Measurements from ENCODE around the gene TRH.
"Not testable (repeated sequence)": the region's sequence is repeated elsewhere in the genome, so short reads cannot be mapped to it uniquely, and the experiment has no call there.

The TRH gene

GRCh38 chr3:130013246-130013645 is 38.7 kb downstream of the TRH start:
- DNase-seq: not testable (repeated sequence)

- no peak for DNase-seq
Observed at GRCh38 chr3:130014526-130014925, 40.0 kb downstream of the TRH start.

DNA sequence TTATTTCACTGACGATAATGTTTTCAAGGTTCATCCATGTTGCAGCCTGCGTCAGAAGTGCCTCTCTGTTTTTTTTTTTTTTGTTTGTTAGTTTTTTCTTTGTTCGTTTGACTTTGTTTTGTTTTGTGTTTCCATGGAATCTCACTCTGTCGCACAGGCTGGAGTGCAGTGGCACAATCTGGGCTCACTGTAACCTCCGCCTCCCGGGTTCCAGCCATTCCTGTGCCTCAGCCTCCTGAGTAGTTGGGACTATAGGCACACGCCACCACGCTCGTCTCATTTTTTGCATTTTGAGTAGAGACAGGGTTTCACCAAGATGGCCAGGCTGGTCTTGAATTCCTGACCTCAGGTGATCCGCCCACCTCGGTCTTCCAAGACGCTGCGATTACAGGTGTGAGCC is 43.1 kb downstream of the TRH start:
- DNase-seq: not testable (repeated sequence)

GRCh38 chr3:130026146-130026829 is 51.8 kb downstream of the TRH start:
- not testable (repeated sequence) for DNase-seq

DNA sequence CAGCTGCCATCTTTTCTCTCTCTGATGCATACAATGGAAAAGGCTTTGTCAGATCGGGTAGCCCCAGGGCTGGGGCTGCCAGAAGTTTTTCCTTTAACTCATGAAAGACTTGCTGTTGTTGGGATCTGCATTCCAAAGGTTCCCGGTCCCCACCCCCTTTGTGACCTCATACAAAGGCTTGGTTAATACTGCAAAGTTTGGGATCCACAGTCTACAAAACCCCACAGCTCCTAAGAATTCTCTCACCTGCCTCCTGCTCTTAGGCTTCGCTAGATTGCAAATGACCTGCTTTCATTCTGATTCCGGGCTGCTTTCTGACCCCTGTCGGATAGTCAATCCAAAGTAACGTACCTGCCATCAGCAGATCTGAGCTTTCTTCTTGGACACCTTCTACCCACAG is 52.9 kb downstream of the TRH start:
- DNase-seq: not testable (repeated sequence)
